ENCODE results near the gene PCP2. TPM values are rescaled to one million over a fixed set of nuclear protein-coding genes. Genes with fewer than 3 reads are reported as not detected.

Gene PCP2
- total RNA-seq, 2 experiments from 2014 or later, result 1.9 to 2.1 TPM

DNA sequence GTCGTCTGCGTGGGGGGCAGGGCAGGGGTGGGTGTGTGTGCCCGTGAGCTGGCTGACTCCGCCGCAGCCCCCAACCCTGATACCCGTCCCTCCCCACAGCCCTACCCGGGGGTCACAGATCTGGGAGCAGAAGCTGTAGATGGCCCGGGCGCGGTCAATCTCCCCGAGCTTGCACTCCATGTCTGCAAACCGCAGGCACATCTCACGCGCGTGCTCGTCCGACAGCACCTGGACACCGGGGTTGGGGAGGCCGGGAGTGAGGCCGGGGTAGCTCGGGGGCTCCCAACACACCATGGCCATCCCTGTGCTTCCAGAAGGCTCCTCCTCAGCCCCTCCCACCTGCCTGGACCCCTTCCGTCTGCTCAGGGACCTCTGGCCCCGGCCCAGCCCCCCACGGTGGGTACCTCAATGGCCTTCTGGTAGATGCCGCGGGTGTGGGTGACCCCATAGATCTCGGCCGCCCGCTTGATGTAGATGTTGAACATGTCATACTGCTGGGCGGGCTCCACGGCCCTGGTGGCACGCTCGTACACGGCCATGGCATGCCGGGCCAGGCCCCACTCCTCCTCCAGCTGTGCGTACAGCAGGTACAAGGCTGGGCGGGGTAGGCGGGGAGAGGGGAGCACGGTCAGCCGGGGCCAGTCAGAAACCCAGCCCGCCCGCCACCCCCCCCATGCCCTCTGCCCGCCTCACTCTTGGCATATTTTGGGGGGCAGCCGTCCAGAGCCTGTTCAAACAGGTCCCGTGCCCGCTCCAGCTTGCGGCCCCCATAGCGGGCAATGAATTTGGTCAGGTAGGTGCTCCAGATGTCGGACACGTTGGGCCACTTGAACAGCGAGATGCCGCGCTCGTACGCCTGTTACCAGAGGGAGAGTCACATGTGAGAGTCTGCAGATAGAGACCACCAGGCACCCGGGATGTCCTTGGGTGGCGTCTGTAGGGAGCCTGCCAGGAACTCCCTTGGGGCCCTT lies 12.8 kb downstream of the PCP2 start:
- no peaks in the 10 kb centered on the region for H3K9me3 Mint-ChIP-seq
- H3K4me3 Mint-ChIP-seq, result no peak overlapping the region
- ChIA-PET POLR2A (interaction anchor here (1.4 kb wide), 1 partner anchor 9 kb away, joined by 7 read pairs; the partner anchor contains the start of genes PET100 and XAB2), CTCF (interaction anchor here (0.5 kb wide), 1 partner anchor 53 kb away, joined by 4 read pairs; no protein-coding TSS in a partner anchor)
- peaks cover 24% of the 10 kb centered on the region for H3K36me3 Mint-ChIP-seq (ENCODE audit: low read depth)
- H3K27me3 Mint-ChIP-seq, result no peaks in the 10 kb centered on the region
- H3K4me1 Mint-ChIP-seq, result no peaks in the 10 kb centered on the region
- H3K27ac Mint-ChIP-seq, result no peak overlapping the region
- DNase-seq, result no peak

DNA sequence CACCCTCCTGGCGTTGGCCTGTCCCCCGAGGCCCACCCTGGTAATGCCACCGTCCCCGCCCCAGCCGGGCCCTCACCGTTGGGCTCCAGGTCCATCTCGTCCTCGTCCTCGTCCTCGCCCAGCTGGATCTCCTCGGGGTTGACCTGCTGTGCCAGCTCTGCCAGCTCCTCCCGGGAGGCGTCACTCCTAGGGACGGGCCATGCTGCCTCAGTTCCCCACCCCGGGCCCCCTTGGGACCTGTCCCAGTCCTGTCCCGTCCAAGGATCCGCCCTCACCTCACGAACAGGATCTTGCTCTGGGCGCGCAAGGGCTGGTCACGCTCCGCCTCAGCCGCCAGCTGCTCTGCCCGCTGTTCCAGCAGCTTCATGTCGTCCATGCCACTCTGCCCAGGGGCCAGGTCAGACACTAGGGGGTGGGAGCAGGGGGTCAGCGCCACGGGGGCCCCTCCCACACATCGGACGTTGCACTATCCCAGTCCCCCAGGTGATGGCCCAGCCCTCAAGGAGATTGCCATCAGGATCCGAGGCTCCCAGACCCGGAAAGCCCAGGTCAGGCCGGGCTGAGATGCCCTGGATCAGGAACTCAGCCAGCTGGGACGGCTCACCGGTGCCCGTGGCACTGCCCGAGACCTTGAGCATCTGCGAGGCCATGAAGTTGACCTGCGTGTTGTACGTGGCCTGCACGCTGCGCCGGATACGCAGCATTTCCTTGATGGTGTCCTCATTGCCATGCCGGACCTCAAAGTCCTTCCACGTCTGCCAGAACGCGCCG lies 13.7 kb downstream of the PCP2 start:
- Mint-ChIP-seq H3K4me1 (no peaks in the 10 kb centered on the region), H3K27me3 (no peaks in the 10 kb centered on the region), H3K9me3 (no peaks in the 10 kb centered on the region), H3K36me3 (ENCODE audit: low read depth) (peaks cover 24% of the 10 kb centered on the region), H3K4me3 (no peak overlapping the region), H3K27ac (no peak overlapping the region)
- DNase-seq, result no peak
- ChIA-PET CTCF (interaction anchor here (0.5 kb wide), 1 partner anchor 52 kb away, joined by 4 read pairs; no protein-coding TSS in a partner anchor), POLR2A (interaction anchor here (1.4 kb wide), 1 partner anchor 10 kb away, joined by 7 read pairs; the partner anchor contains the start of genes PET100 and XAB2)

DNA sequence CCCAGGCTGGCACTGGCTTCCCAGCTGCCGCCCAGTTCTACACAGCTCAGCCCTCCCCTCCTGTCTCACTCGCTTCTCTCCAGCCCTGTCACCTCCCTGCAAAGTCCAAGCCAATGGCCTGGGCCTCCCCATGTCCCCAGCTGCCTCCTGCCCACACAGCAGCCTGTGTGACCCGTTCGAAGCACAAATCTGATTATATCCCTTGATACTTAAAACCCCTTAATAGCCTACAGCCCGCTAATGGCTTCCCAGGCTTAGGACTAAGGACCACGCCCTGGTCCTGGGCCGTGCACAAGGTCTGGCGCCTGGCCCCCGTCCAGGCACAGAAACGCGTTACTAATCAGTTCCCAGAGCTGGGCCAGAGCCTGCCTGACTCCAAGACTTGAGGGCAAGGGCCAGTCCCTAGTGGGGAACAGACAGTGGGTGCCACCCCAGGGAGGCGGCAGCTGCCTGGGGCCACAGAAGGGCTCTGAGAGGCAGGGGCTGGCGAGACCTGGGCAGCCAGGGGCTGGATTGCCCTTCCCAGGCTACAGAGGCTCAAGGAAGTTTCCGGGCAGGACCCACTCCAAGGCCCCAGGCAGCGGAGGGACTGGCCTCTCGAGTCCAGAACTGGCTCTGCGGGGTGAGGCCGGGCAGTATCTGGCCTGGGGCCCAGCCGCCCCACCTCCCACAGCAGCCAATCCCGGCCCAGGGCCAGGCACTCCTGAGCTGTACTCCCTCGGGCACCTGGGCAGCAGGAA lies 14.6 kb downstream of the PCP2 start:
- Mint-ChIP-seq H3K36me3 (ENCODE audit: low read depth) (peaks cover 22% of the 10 kb centered on the region), H3K4me3 (no peak overlapping the region), H3K27me3 (no peaks in the 10 kb centered on the region), H3K4me1 (no peaks in the 10 kb centered on the region), H3K9me3 (no peaks in the 10 kb centered on the region), H3K27ac (no peak overlapping the region)
- DNase-seq, result no peak
- POLR2A ChIA-PET, result interaction anchor here (1.4 kb wide), 2 partner anchors 11 kb away, joined by 5 to 7 read pairs; partner anchors contain the start of genes PET100 and XAB2
- CTCF ChIA-PET, result no interaction called here

DNA sequence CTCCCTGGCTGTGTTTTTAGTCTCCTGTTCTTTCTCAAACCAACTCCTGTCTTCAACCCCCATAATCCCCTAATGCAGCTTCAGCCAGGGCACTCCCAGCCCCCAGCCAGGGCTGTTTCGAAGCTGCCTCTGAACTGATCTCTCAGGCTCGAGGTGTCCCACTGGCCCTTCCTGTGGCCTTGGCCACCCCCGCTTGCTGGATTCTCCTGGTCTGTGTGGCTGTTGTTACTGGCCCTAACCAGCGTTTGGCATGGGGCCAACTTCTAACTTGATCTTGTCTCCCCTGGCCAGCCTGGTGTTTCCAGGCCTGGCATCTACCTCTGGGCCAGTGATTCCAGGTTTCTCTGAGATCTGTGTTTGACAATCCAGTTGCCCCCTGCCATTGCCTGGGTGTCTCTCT lies 15.2 kb downstream of the PCP2 start:
- no peaks in the 10 kb centered on the region for H3K27me3 Mint-ChIP-seq
- peaks cover 22% of the 10 kb centered on the region for H3K36me3 Mint-ChIP-seq (ENCODE audit: low read depth)
- ChIA-PET POLR2A (interaction anchor here (1.4 kb wide), 1 partner anchor 12 kb away, joined by 5 read pairs; the partner anchor contains the start of genes PET100 and XAB2), CTCF (no interaction called here)
- no peak overlapping the region for H3K27ac Mint-ChIP-seq
- DNase-seq, result no peak
- no peak overlapping the region for H3K4me3 Mint-ChIP-seq
- no peaks in the 10 kb centered on the region for H3K9me3 Mint-ChIP-seq
- no peaks in the 10 kb centered on the region for H3K4me1 Mint-ChIP-seq

DNA sequence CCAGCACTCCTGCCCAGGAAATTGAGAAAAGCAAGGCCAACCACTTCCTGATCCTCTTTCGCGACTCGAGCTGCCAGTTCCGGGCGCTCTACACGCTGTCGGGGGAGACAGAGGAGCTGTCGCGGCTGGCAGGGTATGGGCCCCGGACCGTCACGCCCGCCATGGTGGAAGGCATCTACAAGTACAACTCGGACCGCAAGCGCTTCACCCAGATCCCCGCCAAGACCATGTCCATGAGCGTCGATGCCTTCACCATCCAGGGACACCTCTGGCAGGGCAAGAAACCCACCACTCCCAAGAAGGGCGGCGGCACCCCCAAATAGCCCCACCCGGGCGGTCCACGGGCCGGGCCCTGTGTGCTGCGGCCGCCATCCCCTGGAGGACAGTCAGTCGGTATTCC lies 15.8 kb downstream of the PCP2 start:
- Mint-ChIP-seq H3K4me1 (no peaks in the 10 kb centered on the region), H3K27ac (no peak overlapping the region), H3K36me3 (ENCODE audit: low read depth) (peaks cover 16% of the 10 kb centered on the region), H3K9me3 (no peaks in the 10 kb centered on the region), H3K27me3 (no peaks in the 10 kb centered on the region), H3K4me3 (no peak overlapping the region)
- no peak for DNase-seq
- ChIA-PET POLR2A (interaction anchor here (1.4 kb wide), 1 partner anchor 12 kb away, joined by 5 read pairs; the partner anchor contains the start of genes PET100 and XAB2), CTCF (no interaction called here)

GRCh38 chr19:7617172-7617571 lies 16.3 kb downstream of the PCP2 start:
- peaks cover 13% of the 10 kb centered on the region for H3K36me3 Mint-ChIP-seq (ENCODE audit: low read depth)
- no peaks in the 10 kb centered on the region for H3K9me3 Mint-ChIP-seq
- no peak for DNase-seq
- H3K27me3 Mint-ChIP-seq, result no peaks in the 10 kb centered on the region
- no peak overlapping the region for H3K4me3 Mint-ChIP-seq
- no peak overlapping the region for H3K27ac Mint-ChIP-seq
- H3K4me1 Mint-ChIP-seq, result no peaks in the 10 kb centered on the region
- CTCF ChIA-PET, result no interaction called here
- POLR2A ChIA-PET, result no interaction called here

DNA sequence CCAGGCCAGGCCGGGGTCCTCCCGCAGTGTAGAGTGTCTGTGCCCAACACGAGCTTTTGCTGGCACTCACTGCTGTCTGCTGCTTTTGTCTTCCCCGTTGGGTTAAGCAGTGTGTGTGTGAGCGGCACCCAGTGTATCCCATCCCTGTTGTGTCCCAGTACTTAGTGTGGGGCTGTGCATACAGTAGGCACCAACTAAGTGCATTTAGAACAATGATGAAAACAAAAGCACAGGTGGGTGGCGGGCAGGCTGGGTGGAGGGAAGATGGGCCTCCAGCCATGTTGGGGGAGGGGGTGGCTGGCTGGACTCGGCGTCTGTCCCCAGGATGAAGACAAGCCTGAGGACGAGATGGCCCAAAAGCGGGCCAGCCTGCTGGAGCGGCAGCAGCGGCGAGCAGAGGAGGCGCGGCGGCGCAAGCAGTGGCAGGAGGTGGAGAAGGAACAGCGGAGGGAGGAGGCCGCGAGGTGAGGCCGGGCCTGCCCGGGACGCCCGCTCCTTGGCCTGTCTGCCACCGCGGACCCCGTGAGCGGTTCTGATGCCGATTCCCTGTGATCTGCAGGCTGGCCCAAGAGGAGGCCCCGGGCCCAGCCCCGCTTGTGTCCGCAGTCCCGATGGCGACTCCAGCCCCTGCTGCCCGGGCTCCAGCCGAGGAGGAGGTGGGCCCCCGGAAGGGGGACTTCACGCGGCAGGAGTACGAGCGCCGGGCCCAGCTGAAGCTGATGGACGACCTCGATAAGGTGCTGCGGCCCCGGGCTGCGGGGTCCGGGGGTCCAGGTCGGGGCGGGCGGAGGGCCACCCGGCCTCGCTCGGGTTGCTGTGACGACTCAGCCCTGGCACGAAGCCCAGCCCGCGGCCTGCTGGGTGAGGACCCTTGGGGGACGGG lies 18.4 kb downstream of the PCP2 start:
- Mint-ChIP-seq H3K27ac (no peak overlapping the region), H3K36me3 (ENCODE audit: low read depth) (peaks cover 6% of the 10 kb centered on the region)

GRCh38 chr19:7612282-7613274 lies 20.9 kb downstream of the PCP2 start:
- Mint-ChIP-seq H3K27ac (no peak overlapping the region), H3K9me3 (no peaks in the 10 kb centered on the region), H3K27me3 (no peaks in the 10 kb centered on the region), H3K4me3 (no peak overlapping the region), H3K36me3 (ENCODE audit: low read depth) (no peaks in the 10 kb centered on the region), H3K4me1 (no peaks in the 10 kb centered on the region)
- ChIA-PET POLR2A (no interaction called here), CTCF (no interaction called here)
- no peak for DNase-seq

More for the DNA sequence above, 18.4 kb downstream of the PCP2 start:
- H3K4me1 Mint-ChIP-seq, result no peaks in the 10 kb centered on the region
- ChIA-PET POLR2A (no interaction called here), CTCF (no interaction called here)
- H3K9me3 Mint-ChIP-seq, result no peaks in the 10 kb centered on the region
- DNase-seq, result no peak
- H3K4me3 Mint-ChIP-seq, result no peak overlapping the region
- H3K27me3 Mint-ChIP-seq, result no peaks in the 10 kb centered on the region

GRCh38 chr19:7611541-7612279 lies 21.8 kb downstream of the PCP2 start:
- no peaks in the 10 kb centered on the region for H3K27me3 Mint-ChIP-seq
- H3K27ac Mint-ChIP-seq, result no peak overlapping the region
- no peaks in the 10 kb centered on the region for H3K4me1 Mint-ChIP-seq
- no peak overlapping the region for H3K4me3 Mint-ChIP-seq
- POLR2A ChIA-PET, result no interaction called here
- no peaks in the 10 kb centered on the region for H3K36me3 Mint-ChIP-seq (ENCODE audit: low read depth)
- CTCF ChIA-PET, result no interaction called here
- H3K9me3 Mint-ChIP-seq, result no peaks in the 10 kb centered on the region
- no peak for DNase-seq

DNA sequence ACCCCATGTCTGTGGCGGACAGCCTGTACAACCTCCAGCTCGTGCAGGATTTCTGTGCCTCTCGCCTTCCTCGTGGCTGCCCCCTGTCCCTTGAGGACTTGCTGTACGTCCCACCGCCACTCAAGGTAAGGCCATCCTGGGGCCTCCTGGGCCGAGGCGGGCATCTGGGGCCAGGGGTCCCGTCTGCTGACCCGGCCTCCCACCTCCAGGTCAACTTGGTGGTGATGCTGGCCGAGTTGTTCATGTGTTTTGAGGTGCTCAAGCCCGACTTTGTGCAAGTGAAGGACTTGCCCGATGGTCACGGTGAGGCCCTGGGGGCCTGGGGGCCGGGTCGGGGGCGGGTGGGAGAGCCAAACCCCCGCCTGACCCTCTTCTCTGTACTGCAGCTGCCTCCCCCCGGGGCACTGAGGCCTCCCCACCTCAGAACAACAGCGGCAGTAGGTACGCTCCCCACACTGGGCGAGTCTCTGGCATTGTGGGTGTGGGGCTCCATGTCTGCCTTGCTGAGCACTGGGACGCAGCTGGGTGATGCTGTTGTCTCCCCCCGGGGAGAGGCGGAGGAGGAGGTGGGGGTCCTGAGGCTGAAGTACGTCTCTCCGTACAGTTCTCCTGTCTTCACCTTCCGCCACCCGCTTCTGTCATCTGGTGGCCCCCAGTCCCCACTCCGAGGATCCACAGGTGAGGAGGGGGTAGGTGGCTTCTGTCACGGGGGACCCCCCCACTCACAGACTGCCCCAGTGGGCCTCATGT lies 22.9 kb downstream of the PCP2 start:
- Mint-ChIP-seq H3K4me3 (no peak overlapping the region), H3K27me3 (no peaks in the 10 kb centered on the region), H3K36me3 (ENCODE audit: low read depth) (no peaks in the 10 kb centered on the region), H3K4me1 (no peaks in the 10 kb centered on the region), H3K27ac (no peak overlapping the region), H3K9me3 (no peaks in the 10 kb centered on the region)
- no peak for DNase-seq
- ChIA-PET CTCF (no interaction called here), POLR2A (no interaction called here)

Measured in activated CD4-positive, alpha-beta memory T cell treated with anti-CD3 and anti-CD28 coated beads, Interleukin-2, amount 10 ng/mL, durations not matched to agents 7 days and 5 days (primary cell).